Mammary epithelial cell (primary cell): ENCODE results near the gene TTR.

ENCODE experiments used
- CTCF ChIP-seq, 2 donors: IDR thresholded peaks in 1 of 2; conservative IDR thresholded peaks in 1 of 2; 2 replicates each; pipeline ENCODE4 v1.5.1; 2011 to 2012; ENCODE audit warnings: inconsistent platforms in 2 of 2, low read length in 2 of 2, mild to moderate bottlenecking in 2 of 2, control low read depth in 1 of 2, low read depth in 1 of 2; ENCODE audit not compliant: insufficient read depth in 1 of 2; ENCODE audit errors: extremely low read depth in 1 of 2
- EZH2 ChIP-seq: IDR thresholded peaks from 2 replicates; pipeline ENCODE4 v1.6.1; 2012; ENCODE audit warnings: low read length, inconsistent platforms, borderline replicate concordance

- TF ChIP-seq CTCF (conservative IDR thresholded peaks at IDR 0.05 in 1 of 2, IDR thresholded peaks at IDR 0.05 in 1 of 2; ENCODE audit: extremely low read depth in 1 of 2, insufficient read depth in 1 of 2, low read depth in 1 of 2, low read length in 2 of 2) (no peak), EZH2 (no peak)
Observed at GRCh38 chr18:31612124-31612523, 20.4 kb downstream of the TTR start.
